A549 (cell line): ENCODE measurements around the gene MTA3.

ENCODE experiments used
- JUN ChIP-seq, 2 experiments: fragments of >200 bp; sonication (Bioruptor Twin); formaldehyde crosslinking; IDR thresholded peaks; 2 replicates in 1 of 2; 3 replicates in 1 of 2; pipeline ENCODE4 v1.6.1; 2016 to 2017
- MAFK ChIP-seq: fragments of 450-650 bp; IDR thresholded peaks from 2 replicates; pipeline ENCODE4 v1.6.1; 2014; ENCODE audit not compliant: partially characterized antibody
- MAZ ChIP-seq: fragments of 150-350 bp; IDR thresholded peaks from 2 replicates; pipeline ENCODE4 v1.6.1; 2014; ENCODE audit warnings: antibody characterized with exemption, low read depth, low read length, borderline replicate concordance
- NPAS2 ChIP-seq: fragments of 250-450 bp; sonication (Bioruptor Pico); IDR thresholded peaks from 2 replicates; pipeline ENCODE4 v1.8.0; 2022; ENCODE audit warnings: mild to moderate bottlenecking, moderate library complexity, borderline replicate concordance
- POLR2A ChIP-seq: IDR thresholded peaks from 2 replicates; pipeline ENCODE4 v1.6.1; 2012; ENCODE audit warnings: mild to moderate bottlenecking, low read length
- POLR2AphosphoS2 ChIP-seq: conservative IDR thresholded peaks from 2 replicates; pipeline ENCODE4 v1.6.1; 2012; ENCODE audit warnings: low read length, improper control_type of control experiment, inconsistent platforms
- ZNF302 ChIP-seq: fragments of 250-450 bp; sonication (Bioruptor Pico); IDR thresholded peaks from 2 replicates; pipeline ENCODE4 v1.9.0; 2021; ENCODE audit warnings: inconsistent platforms, mild to moderate bottlenecking, moderate library complexity
- TF ChIP-seq, protein P1 (sequence below): fragments of >200 bp; sonication (Bioruptor Twin); formaldehyde crosslinking; IDR thresholded peaks from 3 replicates; pipeline ENCODE4 v1.5.1; 2016

DNA sequence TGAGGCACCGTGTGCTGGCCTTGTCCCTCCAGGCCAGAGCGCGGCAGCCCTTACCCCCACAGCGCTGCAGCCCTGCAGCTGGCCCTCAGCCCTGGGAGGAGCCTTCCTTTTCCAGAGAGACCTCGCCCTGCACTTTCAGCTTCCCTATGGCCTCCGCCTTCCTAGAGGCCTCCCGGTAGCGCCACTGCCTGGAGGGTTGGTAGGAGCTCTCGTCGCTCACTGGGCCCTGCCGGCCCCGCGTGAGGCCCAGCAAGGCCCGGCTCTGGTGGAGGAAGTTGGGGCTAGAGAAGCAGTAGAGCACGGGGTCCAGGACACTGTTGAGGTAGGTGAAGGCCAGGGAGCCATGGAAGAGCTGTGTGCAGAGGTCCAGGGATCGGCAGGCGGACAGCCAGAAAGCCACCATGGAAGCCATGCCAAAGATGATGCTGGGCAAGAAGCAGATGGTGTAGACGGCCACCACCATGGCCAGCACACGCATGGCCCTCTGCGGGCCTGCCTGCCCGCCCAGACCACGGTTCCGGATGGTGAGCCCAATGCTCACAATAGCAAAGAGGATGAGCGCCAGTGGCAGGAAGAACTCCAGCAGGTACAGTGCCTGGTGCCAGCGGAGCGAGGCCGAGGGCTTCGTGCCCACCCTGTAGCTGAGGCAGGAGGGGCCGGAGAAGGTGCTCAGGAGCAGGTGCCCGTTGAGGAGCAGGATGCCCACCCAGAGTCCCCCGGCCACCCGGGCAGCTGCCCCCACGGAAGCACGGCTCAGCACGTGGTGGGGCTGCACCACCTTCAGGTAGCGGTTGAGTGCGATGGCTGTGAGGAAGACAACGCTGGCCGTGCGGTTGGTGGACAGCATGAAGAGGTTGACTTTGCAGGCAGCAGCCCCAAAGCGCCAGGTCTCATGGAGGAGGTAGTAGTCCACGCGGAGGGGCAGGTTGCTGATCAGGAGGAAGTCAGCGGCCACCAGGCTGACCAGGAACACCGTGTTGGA lies 194.7 kb downstream of the MTA3 start:
- TF ChIP-seq POLR2A, result no peak
- TF ChIP-seq, protein P1, sequence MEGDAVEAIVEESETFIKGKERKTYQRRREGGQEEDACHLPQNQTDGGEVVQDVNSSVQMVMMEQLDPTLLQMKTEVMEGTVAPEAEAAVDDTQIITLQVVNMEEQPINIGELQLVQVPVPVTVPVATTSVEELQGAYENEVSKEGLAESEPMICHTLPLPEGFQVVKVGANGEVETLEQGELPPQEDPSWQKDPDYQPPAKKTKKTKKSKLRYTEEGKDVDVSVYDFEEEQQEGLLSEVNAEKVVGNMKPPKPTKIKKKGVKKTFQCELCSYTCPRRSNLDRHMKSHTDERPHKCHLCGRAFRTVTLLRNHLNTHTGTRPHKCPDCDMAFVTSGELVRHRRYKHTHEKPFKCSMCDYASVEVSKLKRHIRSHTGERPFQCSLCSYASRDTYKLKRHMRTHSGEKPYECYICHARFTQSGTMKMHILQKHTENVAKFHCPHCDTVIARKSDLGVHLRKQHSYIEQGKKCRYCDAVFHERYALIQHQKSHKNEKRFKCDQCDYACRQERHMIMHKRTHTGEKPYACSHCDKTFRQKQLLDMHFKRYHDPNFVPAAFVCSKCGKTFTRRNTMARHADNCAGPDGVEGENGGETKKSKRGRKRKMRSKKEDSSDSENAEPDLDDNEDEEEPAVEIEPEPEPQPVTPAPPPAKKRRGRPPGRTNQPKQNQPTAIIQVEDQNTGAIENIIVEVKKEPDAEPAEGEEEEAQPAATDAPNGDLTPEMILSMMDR, result no peak
- no peak for TF ChIP-seq POLR2AphosphoS2
- no peak for TF ChIP-seq MAFK
- TF ChIP-seq JUN (IDR thresholded peaks at IDR 0.05), result no peak
- no peak for TF ChIP-seq NPAS2 (CRISPR knock-in tag)
- no peak for TF ChIP-seq ZNF302
- TF ChIP-seq MAZ, result no peak
